ENCODE data around the gene SLC27A1.

The SLC27A1 gene

DNA sequence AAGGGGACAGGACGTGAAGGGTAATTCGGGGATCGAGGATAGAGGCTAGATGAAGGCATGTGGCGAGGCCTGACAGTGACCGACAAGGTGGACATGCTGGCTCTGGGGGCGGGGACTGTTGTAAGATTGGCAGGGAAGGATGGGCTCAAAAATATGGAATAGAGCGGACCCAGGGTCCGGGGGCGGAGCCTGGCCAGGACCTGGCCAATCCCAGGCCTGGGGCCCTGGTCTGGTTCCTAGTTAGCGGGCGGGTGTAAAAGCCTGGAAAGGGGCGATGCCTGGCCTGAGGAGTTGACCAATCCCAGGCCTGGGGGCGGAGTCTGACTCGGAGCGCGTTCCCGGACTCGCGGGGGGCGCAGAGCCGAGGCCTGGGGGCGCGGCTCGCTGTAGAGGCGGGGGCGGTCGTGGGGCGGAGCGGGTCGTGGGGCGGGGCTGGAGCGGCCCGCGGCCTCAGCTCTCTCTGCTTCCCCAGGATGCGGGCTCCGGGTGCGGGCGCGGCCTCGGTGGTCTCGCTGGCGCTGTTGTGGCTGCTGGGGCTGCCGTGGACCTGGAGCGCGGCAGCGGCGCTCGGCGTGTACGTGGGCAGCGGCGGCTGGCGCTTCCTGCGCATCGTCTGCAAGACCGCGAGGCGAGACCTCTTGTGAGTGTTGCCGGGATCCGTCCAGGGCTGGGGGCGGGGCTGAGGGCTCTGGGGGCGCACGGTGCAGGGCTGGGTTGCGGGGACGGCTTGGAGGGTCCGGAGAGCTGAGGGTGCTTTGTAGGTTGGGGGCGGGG, at the start of gene SLC27A1:
Gene SLC27A1, plus strand, starts transcription at position 457 of the 774 bp plus-strand sequence. Its CDS starts 17 bp downstream, at position 474.
- peaks cover 4% of the 10 kb centered on the region for H3K4me1 ChIP-seq (ENCODE audit: insufficient read depth, low read length)
- no peaks in the 10 kb centered on the region for H3K9me3 ChIP-seq (ENCODE audit: control insufficient read depth, insufficient read depth, low read length)
- no peaks in the 10 kb centered on the region for H3K36me3 ChIP-seq (ENCODE audit: insufficient read depth, low read length)
- peak within 1 kb of the TSS; percentile 84 for H3K9ac ChIP-seq (ENCODE audit: low read depth, low read length)

DNA sequence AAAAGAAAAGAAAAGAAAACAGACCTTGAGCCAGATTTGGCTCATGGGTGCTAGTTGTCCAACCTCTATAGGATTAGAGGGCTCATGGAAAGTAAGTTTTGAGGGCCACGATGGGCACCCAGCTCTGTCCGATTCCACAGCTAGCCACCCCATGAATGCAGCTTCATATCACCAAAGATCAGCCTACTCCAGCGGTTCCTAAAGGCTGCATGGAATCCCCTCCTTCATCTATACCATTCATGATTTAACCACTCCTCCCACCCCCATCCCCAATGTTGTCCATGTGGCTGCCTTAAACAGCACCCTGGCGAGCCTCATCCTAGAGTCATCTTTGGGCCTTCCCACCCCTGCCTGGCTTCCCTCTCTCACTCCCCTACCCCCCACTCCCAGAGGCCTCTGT, 48.4 kb upstream of the SLC27A1 start:
- Histone ChIP-seq H3K4me1 (ENCODE audit: insufficient read depth, low read length) (peaks cover 9% of the 10 kb centered on the region), H3K9me3 (ENCODE audit: control insufficient read depth, insufficient read depth, low read length) (no peaks in the 10 kb centered on the region), H3K36me3 (ENCODE audit: insufficient read depth, low read length) (no peaks in the 10 kb centered on the region), H3K9ac (ENCODE audit: low read depth, low read length) (no peak overlapping the region)

DNA sequence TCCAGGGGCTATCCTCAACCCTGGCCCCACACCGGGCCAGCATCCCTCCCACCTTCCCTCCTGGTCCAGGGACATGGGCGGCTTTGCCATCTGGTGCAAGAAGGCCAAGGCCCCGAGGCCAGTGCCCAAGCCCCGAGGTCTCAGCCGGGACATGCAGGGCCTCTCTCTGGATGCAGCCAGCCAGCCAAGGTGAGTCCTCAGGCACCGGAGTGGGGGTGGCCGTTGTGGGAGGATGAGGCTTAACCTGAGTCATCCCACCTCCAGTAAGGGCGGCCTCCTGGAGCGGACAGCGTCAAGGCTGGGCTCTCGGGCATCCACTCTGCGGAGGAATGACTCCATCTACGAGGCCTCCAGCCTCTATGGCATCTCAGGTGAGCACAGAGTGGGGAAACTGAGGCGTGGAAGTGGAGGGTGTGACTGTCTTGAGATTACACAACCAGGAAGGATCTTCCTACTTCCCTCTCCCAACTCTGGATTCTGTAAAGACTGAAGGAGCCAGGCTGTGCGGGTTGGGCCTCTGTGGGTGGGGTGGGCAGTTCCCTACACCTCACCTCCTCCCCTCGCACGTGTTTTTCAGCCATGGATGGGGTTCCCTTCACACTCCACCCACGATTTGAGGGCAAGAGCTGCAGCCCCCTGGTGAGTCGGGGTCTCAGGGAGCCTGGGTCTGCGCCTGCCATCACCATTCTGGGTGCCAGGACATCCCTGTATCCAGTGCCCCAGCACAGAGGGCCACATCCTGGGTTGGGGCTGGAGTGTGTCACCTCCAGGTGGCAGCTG, 46.7 kb upstream of the SLC27A1 start:
- Histone ChIP-seq H3K9ac (ENCODE audit: low read depth, low read length) (no peak overlapping the region), H3K9me3 (ENCODE audit: control insufficient read depth, insufficient read depth, low read length) (no peaks in the 10 kb centered on the region), H3K36me3 (ENCODE audit: insufficient read depth, low read length) (no peaks in the 10 kb centered on the region), H3K4me1 (ENCODE audit: insufficient read depth, low read length) (peaks cover 9% of the 10 kb centered on the region)

DNA sequence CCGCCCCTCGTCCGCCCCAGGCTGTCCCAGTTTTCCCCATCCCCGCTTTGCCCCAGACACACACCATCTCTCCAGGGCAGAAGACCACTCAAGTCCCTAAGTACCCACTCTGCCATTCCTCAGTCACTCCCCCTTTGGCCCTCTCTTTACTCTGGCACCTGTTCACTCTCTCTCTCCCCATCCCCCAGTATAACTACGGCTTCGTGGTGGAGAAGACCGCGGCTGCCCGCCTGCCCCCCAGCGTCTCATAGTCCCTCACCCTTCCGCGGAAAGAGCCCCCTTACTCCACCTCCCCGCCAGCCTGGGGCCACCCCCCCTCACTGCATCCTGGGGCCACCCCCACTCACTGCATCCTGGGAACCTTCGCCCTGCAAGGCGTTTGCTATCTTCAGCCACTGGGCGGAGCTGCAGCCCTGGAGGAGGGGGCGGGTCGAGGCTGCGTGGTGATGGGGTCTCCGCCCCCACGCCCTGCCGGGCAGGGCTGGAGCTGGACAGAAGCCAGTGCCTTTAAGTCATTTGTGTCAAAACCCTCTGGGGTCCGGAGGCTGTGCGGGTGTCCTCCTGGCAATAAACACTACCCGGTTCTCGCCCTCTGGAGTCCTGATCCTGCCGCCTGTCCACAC, 45.5 kb upstream of the SLC27A1 start:
- Histone ChIP-seq H3K9ac (ENCODE audit: low read depth, low read length) (peak overlapping the region; percentile 28), H3K36me3 (ENCODE audit: insufficient read depth, low read length) (no peaks in the 10 kb centered on the region), H3K9me3 (ENCODE audit: control insufficient read depth, insufficient read depth, low read length) (no peaks in the 10 kb centered on the region), H3K4me1 (ENCODE audit: insufficient read depth, low read length) (peaks cover 4% of the 10 kb centered on the region; the same call in 1 of the 2 replicates)

DNA sequence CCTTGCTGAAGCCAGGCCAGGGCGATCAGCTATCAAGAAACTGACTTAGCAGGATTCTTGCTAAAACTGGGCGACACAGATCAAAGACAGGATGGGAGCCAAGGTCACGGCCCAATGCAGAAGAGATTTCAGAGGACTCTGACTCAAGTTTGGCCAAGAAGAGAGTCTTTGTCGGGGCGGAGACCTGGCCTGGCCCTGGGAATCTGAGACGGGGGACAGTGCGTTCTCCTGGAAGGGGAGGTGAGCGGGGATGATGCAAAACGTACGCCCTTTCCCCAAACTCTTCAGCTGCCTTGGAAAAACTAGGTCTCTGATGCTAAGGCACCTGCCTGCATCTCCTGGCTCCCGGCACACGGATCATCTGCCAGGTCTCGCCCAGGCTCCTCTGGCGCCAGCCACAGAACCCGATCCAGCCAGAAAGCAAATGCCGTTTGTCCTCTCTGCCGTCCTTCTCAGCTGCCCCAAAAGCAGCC, 40.6 kb upstream of the SLC27A1 start:
- Histone ChIP-seq H3K9me3 (ENCODE audit: control insufficient read depth, insufficient read depth, low read length) (no peaks in the 10 kb centered on the region), H3K4me1 (ENCODE audit: insufficient read depth, low read length) (peaks cover under 1% of the 10 kb centered on the region; the same call in 1 of the 2 replicates), H3K9ac (ENCODE audit: low read depth, low read length) (no peak overlapping the region), H3K36me3 (ENCODE audit: insufficient read depth, low read length) (no peaks in the 10 kb centered on the region)

DNA sequence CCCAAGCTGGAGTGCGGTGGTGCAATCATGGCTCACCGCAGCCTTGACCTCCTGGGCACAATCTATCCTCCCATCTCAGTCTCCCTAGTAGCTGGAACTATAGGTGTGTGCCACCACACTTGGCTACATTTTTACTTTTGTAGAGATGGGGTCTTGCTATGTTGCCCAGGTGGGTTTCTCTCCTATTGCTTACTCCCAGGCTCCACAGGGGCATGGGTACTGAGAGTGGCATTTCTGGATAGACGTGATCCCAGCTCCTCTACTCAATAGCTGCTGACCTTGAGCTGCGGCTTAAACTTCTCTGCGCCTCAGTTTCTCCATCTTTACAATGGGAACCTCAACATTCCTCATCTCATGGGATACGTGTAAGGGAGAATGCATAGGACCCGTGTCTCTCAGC, 38.9 kb upstream of the SLC27A1 start:
- Histone ChIP-seq H3K9me3 (ENCODE audit: control insufficient read depth, insufficient read depth, low read length) (no peaks in the 10 kb centered on the region), H3K9ac (ENCODE audit: low read depth, low read length) (no peak overlapping the region), H3K4me1 (ENCODE audit: insufficient read depth, low read length) (no peaks in the 10 kb centered on the region), H3K36me3 (ENCODE audit: insufficient read depth, low read length) (no peaks in the 10 kb centered on the region)

DNA sequence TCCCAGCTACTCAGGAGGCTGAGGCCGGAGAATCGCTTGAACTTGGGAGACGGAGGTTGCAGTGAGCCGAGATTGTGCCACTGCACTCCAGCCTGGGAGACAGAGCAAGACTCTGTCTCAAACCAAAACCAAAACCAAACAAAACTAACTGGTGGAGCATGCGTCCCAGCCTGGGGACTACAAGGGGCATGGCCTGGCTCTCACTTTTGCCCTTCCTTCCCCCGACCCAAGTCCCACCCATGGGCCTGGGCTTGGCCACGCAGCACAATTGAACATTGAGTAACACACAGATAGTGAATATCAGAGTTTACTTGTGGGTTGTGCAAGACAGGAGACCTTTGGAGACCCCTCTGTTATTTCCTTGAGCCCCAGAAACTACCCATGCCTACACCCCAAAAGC, 35.1 kb upstream of the SLC27A1 start:
- H3K9me3 ChIP-seq (ENCODE audit: control insufficient read depth, insufficient read depth, low read length): no peaks in the 10 kb centered on the region
- no peaks in the 10 kb centered on the region for H3K36me3 ChIP-seq (ENCODE audit: insufficient read depth, low read length)
- no peaks in the 10 kb centered on the region for H3K4me1 ChIP-seq (ENCODE audit: insufficient read depth, low read length)
- H3K9ac ChIP-seq (ENCODE audit: low read depth, low read length): no peak overlapping the region

DNA sequence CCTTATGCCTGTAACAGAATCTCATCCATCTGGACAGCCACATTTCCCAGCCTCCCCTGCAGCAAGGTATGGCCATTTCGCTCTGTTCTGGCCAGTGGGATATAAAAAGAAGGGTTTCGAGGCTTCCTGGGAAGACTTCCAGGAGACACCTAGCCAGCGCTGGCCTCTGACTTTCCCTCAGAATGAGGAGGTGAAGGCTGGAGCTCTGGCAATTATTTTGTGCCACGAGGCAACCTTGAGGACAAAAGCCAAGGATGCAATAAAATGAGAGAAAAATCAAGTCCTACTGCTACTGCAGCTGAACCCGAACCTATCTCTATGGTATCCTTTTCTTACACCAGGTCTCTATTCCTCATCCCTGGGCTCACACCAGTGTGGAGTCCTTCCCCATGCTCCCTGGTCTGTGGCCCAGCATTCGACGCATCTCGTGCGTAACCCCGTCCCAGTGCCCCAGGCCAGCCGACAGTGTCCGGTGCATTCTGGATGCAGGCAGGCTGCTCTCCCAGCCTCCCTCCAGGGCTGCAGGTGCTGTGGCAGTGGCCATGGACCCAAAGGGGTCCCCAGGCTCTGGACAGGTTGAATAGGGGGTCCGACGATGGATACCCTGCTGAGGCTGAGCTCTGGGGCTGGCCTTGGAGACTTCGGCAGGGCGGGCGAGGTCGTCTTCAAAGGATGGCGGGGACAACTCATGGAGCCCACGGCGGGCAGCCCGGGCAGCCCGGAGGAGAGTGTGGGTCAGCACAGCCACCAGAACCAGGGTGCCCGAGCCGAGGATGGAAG, 34.0 kb upstream of the SLC27A1 start:
- Histone ChIP-seq H3K9me3 (ENCODE audit: control insufficient read depth, insufficient read depth, low read length) (no peaks in the 10 kb centered on the region), H3K36me3 (ENCODE audit: insufficient read depth, low read length) (no peaks in the 10 kb centered on the region), H3K9ac (ENCODE audit: low read depth, low read length) (no peak overlapping the region), H3K4me1 (ENCODE audit: insufficient read depth, low read length) (no peaks in the 10 kb centered on the region)

DNA sequence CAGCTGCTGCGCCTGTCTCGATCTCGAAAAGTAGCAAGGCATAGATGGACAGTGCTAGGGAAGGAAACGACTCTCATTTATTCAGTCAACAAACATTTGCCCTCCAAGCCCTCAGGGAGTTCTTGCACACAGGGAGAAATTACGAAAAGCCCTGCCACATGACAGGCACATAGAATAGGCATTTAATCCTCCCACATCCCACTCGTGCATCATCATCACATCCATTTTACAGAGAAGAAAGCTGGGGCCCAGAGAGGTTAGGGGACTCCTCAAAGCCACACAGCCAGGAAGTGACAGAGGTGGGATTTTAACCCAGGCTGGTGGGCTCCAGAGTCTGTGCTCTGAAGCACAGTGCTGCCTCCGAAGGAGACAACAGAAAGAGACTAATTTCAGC, 33.5 kb upstream of the SLC27A1 start:
- H3K36me3 ChIP-seq (ENCODE audit: insufficient read depth, low read length): no peaks in the 10 kb centered on the region

DNA sequence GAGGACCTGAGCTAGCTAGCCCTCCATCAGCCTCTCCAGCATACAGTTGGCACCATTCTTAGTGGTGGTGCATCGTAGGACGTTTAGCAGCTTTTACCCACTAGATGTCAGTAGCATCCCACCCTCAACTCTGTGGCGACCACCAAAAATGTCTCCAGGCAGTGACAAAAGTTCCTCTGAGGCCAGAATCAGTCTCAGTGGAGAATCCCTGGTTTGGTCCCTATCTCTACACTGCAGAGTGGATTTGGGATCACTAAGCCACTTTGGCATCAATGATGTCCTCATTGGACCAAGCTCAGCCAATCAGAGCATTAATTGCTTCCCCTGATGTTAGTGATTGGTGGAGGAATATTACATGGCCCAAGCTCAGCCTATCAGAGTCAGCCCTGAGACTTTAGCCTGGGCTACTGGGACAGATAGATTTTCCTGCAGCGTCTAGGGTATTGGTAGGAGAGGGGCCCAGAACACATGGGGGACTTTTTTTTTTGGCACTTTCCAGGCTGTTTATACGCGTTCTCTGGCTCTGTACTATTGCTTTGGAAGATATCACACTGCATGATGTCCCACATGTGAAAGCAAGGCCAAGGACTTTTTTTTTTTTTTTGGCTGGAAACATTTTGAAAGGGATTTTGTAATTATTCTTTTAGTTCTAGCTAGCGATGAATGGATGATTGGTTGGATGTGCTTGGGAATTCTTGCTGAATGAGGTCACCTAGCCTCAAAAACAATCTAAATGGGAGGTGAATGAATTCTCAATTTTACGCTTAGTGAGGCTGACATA, 28.9 kb upstream of the SLC27A1 start:
- H3K4me1 ChIP-seq (ENCODE audit: insufficient read depth, low read length): no peaks in the 10 kb centered on the region
- H3K36me3 ChIP-seq (ENCODE audit: insufficient read depth, low read length): no peaks in the 10 kb centered on the region
- no peaks in the 10 kb centered on the region for H3K9me3 ChIP-seq (ENCODE audit: control insufficient read depth, insufficient read depth, low read length)
- no peak overlapping the region for H3K9ac ChIP-seq (ENCODE audit: low read depth, low read length)

More for the DNA sequence above, 33.5 kb upstream of the SLC27A1 start:
- Histone ChIP-seq H3K4me1 (ENCODE audit: insufficient read depth, low read length) (no peaks in the 10 kb centered on the region), H3K9ac (ENCODE audit: low read depth, low read length) (no peak overlapping the region), H3K9me3 (ENCODE audit: control insufficient read depth, insufficient read depth, low read length) (no peaks in the 10 kb centered on the region)

DNA sequence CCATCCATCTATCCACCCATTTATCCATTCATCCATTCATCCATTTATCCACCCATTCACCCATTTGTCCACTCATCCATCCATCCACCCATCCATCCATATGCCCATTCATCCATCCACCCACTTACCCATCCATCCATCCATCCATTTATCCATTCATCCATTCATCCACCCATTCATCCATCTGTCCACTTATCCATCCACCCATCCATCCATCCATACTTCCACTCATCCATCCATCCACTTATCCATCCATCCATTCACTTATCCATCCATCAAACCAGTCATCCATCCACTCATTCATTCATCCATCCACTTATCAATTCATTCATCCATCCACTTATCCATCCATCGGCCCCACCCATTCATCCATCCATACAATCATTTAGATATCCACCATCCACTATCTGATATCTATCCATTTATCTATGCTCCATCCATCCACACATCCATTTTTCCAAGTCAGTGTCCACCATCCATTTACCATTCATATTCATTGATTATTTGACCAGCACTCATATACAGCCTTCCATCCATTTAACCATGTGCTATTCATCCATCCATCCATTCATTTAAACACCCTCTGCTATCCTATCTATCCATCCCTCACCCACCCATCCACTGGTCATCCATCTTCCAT, 24.7 kb upstream of the SLC27A1 start:
- no peaks in the 10 kb centered on the region for H3K4me1 ChIP-seq (ENCODE audit: insufficient read depth, low read length)
- H3K9me3 ChIP-seq (ENCODE audit: control insufficient read depth, insufficient read depth, low read length): no peaks in the 10 kb centered on the region
- H3K36me3 ChIP-seq (ENCODE audit: insufficient read depth, low read length): no peaks in the 10 kb centered on the region

DNA sequence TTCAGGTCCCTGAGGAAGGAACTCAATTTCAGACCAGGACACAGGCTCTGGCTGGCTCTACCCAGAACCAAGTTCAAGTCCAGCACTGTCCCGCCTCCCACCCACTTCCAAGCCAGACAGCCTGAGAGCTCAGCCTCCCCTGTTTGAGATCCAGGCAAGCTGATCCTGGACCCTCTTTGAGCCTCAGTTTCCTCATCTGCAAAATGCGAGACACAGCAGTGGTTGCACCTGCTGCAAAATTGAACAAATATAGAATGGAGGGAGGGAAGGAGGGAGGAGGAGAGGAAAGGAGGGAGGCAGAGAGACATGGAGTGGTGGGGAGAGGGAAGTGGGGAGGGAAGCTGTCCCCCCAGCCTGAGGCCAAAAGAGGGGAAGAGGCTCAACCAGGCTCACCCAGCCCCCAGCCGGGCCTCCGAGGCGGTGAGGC, 22.6 kb upstream of the SLC27A1 start:
- H3K4me1 ChIP-seq (ENCODE audit: insufficient read depth, low read length): no peaks in the 10 kb centered on the region
- no peaks in the 10 kb centered on the region for H3K36me3 ChIP-seq (ENCODE audit: insufficient read depth, low read length)
- peak overlapping the region; percentile 61 for H3K9ac ChIP-seq (ENCODE audit: low read depth, low read length)
- H3K9me3 ChIP-seq (ENCODE audit: control insufficient read depth, insufficient read depth, low read length): no peaks in the 10 kb centered on the region

More for the DNA sequence above, 24.7 kb upstream of the SLC27A1 start:
- H3K9ac ChIP-seq (ENCODE audit: low read depth, low read length): no peak overlapping the region

Data from ES-I3 (cell line).